Dedifferentiated amniotic fluid mesenchymal stem cell (primary cell): ENCODE data around the gene DCLRE1C.
"Not testable (repeated sequence)": the region's sequence is repeated elsewhere in the genome, so short reads cannot be mapped to it uniquely, and the experiment has no call there.

Source experiments
- DNase-seq: peaks from one replicate; pipeline ENCODE4 v3.0.0-alpha.2; 2016; ENCODE audit errors: extremely low spot score

Gene DCLRE1C

GRCh38 chr10:14880229-14880628 lies 73.7 kb downstream of the DCLRE1C start:
- DNase-seq, result no peak

DNA sequence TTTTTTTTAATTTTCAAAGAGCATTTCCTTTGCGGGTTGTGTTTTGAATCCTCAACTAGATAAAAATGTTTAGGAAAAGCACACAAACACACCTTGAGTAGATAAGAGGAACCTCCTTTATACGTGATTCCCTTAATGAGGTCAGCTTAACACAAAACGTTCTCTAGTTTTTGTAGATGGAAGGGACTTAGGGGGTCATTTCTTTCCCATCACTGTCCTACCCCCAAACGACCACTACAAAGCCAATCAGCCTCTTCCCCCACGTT lies 74.0 kb downstream of the DCLRE1C start:
- DNase-seq, result no peak

- DNase-seq, result no peak
These were observed 74.6 kb downstream of the DCLRE1C start for GRCh38 chr10:14879124-14879927.

DNA sequence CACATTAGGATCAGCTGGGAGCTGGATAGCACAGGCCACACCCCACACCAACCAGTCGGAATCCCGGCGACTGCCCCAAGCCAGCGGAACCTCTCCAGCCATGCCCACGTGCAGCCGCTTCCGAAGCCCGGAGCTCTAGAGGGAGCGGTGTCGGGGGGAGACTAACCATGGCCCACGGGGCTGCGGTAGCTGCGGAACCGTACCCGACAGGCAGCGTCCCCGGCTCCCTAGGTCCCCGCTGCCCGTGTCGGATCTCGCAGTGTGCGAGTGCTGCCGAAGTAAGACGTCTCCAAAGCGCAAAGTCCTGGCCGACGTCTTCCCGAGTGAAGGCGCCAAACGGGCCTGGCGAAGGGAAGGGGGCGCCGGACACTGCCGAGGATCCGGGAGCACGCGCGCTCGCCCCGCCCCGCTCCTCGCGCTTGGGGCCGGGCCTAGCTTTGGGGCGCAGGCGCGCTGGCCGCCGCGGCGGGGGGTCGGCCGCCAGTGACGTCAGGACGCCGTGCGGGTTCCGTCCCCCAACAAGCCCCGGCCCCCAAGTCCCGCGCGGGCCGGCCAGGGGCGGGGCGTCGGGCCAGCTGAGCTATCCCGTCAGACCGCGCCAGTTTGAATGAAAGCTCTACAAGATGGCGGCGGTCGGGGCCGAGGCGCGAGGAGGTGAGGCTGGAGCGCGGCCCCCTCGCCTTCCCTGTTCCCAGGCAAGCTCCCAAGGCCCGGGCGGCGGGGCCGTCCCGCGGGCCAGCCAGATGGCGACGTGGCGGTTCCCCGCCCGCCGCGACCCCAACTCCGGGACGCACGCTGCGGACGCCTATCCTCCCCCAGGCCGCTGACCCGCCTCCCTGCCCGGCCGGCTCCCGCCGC lies 75.4 kb downstream of the DCLRE1C start, which contains the start of gene SUV39H2:
Gene SUV39H2, plus strand, starts transcription at position 601 of the 858 bp plus-strand sequence. Its CDS starts 23 bp downstream, at position 624.
- peak; percentile 94 for DNase-seq

GRCh38 chr10:14876764-14877163 lies 77.1 kb downstream of the DCLRE1C start:
- DNase-seq, result no peak

DNA sequence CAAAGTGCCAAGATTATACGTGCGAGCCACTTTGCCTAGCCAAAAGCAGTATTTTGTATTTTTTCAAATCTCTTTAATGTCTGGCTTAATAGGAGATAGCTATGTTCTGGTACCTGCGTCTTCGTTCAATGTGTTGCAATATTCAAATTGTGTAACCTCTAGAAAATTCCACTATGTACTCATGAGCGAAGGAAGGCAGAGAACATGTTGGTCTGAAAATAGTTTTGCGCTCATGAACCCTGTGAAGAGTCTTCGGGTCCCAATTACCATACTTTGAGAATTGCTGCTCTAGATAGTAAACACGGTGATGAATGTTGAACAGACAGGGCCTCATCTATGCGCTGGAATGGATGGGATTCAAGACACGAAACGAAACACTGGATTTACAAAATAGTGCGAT lies 78.0 kb downstream of the DCLRE1C start:
- no peak for DNase-seq

- no peak for DNase-seq
These were observed 80.7 kb downstream of the DCLRE1C start for GRCh38 chr10:14873090-14873760.

DNA sequence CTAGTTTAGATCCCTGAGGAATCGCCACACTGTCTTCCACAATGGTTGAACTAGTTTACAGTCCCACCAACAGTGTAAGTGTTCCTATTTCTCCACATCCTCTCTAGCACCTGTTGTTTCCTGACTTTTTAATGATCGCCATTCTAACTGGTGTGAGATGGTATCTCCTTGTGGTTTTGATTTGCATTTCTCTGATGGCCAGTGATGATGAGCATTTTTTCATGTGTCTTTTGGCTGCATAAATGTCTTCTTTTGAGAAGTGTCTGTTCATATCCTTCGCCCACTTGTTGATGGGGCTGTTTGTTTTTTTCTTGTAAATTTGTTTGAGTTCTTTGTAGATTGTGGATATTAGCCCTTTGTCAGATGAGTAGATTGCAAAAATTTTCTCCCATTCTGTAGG lies 89.0 kb downstream of the DCLRE1C start:
- DNase-seq, result not testable (repeated sequence)

GRCh38 chr10:14864466-14864865 lies 89.4 kb downstream of the DCLRE1C start:
- not testable (repeated sequence) for DNase-seq

- DNase-seq, result no peak
These were observed 93.1 kb downstream of the DCLRE1C start for GRCh38 chr10:14860791-14861190.

DNA sequence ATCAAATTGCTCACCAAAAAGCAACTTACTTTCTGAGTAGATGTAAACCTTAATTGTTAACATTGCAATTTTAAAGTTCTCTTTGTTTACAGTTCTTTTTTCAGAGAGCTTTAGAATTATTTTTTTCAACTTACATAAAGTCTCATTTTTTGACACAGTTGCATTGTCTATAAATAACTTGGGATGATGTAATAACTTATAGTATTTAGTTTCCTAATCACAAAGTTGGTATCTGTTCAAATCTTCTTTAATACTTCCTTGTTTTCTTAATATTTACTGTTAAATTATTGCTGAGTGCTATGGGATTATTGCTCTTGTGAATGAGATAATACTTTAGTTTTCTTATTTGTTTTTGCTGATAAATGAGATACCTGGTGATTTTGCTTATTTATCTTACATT lies 94.1 kb downstream of the DCLRE1C start:
- no peak for DNase-seq

GRCh38 chr10:14859043-14859442 lies 94.9 kb downstream of the DCLRE1C start:
- no peak for DNase-seq

DNA sequence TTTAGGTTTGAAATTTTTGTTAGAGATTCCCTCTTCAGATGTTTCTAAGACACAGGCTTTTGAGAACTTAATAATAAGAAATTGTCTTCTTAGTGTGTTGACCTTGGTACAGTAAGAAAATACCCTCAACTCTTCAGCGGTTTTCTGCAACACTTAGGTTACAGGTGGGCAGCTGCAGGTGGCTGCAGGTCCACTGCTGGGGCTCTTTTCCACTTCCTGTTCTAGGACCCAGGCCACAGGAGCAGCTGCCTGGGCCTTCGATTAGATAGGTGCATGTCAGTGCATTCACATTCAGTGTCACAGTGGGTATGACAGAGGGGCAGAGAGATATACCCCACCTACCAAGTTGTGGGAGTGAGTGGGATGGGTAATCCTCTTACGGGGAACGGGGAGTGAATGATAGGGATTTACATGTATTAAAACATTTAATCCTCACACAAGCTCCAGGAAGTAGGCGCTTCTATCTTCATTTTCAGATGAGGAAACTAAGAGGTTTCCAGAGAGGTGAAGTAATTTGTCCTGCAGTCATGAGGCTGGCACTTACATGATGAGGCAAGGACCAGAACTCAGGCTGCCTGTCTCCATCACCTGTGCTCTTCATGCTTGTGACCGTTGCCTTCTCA lies 95.4 kb downstream of the DCLRE1C start:
- DNase-seq, result no peak

DNA sequence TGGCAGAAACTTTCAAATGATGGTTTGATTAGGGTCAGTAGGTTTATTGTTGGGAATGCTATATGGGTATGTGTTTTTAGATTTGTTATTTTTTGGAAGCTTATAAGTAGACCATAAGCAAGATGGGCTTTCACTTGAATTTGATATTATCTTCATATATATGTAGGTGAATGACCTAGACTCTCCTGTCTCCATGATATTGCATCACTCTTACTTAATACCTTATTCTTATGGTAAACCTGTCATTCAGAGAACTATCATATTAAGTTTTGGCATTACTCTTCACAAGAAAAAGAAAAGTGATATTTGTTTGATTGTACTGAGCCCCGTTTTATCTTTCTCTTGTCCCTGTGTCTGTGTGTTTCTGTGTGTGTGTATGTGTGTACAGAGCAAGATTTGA lies 98.4 kb downstream of the DCLRE1C start:
- DNase-seq, result no peak

DNA sequence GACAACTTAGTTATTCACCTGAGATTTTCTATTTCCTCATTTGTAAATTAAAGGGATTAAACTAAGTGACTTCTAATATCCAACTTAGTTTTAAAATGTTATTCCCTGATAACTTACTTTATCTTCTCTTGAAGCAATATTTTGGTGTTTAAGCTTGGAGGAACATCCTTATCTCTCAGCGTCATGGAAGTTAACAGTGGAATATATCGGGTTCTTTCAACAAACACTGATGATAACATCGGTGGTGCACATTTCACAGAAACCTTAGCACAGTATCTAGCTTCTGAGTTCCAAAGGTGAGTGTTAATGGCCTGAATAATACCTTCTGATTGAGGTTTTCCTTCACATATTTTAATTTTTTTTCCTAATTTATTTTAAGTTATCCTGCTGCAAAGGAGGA lies 101.7 kb downstream of the DCLRE1C start:
- DNase-seq, result no peak
